H9 (cell line): ENCODE results near the gene STX8. TPM values are rescaled to one million over a fixed set of nuclear protein-coding genes. Genes with fewer than 3 reads are reported as not detected.

ENCODE experiments used
- DNase-seq: peaks from one replicate; pipeline ENCODE4 v3.0.0-alpha.2; 2017
- H2AFZ ChIP-seq: one replicate; pipeline ENCODE4 v1.6.1; 2013; ENCODE audit warnings: mild to moderate bottlenecking, low read length, control low read depth, moderate library complexity
- H2AK5ac ChIP-seq: 2 replicates; pipeline ENCODE4 v1.6.1; 2013; ENCODE audit warnings: low read length, control low read depth, mixed read lengths; ENCODE audit not compliant: insufficient read length
- H2BK120ac ChIP-seq: one replicate; pipeline ENCODE4 v1.6.1; 2013; ENCODE audit warnings: low read depth, mild to moderate bottlenecking, low read length, control low read depth, inconsistent platforms; ENCODE audit not compliant: poor library complexity, severe bottlenecking
- H2BK12ac ChIP-seq: 2 replicates; pipeline ENCODE4 v1.6.1; 2013; ENCODE audit warnings: low read length, control low read depth, mixed read lengths, low read depth; ENCODE audit not compliant: insufficient read length
- H2BK15ac ChIP-seq: 2 replicates; pipeline ENCODE4 v1.6.1; 2013; ENCODE audit warnings: low read depth, low read length, control low read depth
- H2BK20ac ChIP-seq: one replicate; pipeline ENCODE4 v1.6.1; 2013; ENCODE audit warnings: low read depth, mild to moderate bottlenecking, low read length, control low read depth, inconsistent platforms; ENCODE audit not compliant: poor library complexity, severe bottlenecking
- H2BK5ac ChIP-seq: 2 replicates; pipeline ENCODE4 v1.6.1; 2013; ENCODE audit warnings: low read length, control low read depth, mixed read lengths; ENCODE audit not compliant: insufficient read length
- H3K14ac ChIP-seq: 2 replicates; pipeline ENCODE4 v1.6.1; 2013; ENCODE audit warnings: low read length, control low read depth; ENCODE audit not compliant: insufficient read depth
- H3K18ac ChIP-seq: 2 replicates; pipeline ENCODE4 v1.6.1; 2013; ENCODE audit warnings: low read depth, mild to moderate bottlenecking, mixed read lengths, low read length, control low read depth; ENCODE audit not compliant: insufficient read length
- H3K23ac ChIP-seq: 2 replicates; pipeline ENCODE4 v1.6.1; 2013; ENCODE audit warnings: low read length, control low read depth, mixed read lengths, low read depth; ENCODE audit not compliant: insufficient read length
- H3K23me2 ChIP-seq: 2 replicates; pipeline ENCODE4 v1.6.1; 2013; ENCODE audit warnings: low read depth, mild to moderate bottlenecking, mixed read lengths, low read length, control low read depth; ENCODE audit not compliant: insufficient read length, poor library complexity, severe bottlenecking
- H3K27ac ChIP-seq: 2 replicates; pipeline ENCODE4 v1.5.1; 2013; ENCODE audit warnings: low read length, control low read depth, mixed read lengths, low read depth; ENCODE audit not compliant: insufficient read length
- H3K27me3 ChIP-seq: 2 replicates; pipeline ENCODE4 v1.6.1; 2013; ENCODE audit warnings: low read length, control low read depth, inconsistent platforms; ENCODE audit not compliant: insufficient read depth
- H3K4ac ChIP-seq: 2 replicates; pipeline ENCODE4 v1.6.1; 2013; ENCODE audit warnings: low read depth, mild to moderate bottlenecking, control low read depth, inconsistent platforms, low read length, moderate library complexity
- H3K4me1 ChIP-seq: 2 replicates; pipeline ENCODE4 v1.6.1; 2013; ENCODE audit warnings: low read length, control low read depth, inconsistent platforms; ENCODE audit not compliant: insufficient read depth
- H3K4me2 ChIP-seq: 2 replicates; pipeline ENCODE4 v1.6.1; 2013; ENCODE audit warnings: low read length, control low read depth, mixed read lengths; ENCODE audit not compliant: insufficient read length, insufficient read depth
- H3K56ac ChIP-seq: 2 replicates; pipeline ENCODE4 v1.6.1; 2013; ENCODE audit warnings: low read depth, mild to moderate bottlenecking, mixed read lengths, low read length, control low read depth; ENCODE audit not compliant: insufficient read length
- H3K79me1 ChIP-seq: 2 replicates; pipeline ENCODE4 v1.6.1; 2013; ENCODE audit warnings: low read depth, mild to moderate bottlenecking, moderate library complexity, low read length, control low read depth, inconsistent platforms; ENCODE audit not compliant: insufficient read depth, poor library complexity, severe bottlenecking
- H3K79me2 ChIP-seq: 2 replicates; pipeline ENCODE4 v1.6.1; 2013; ENCODE audit warnings: low read length, control low read depth, inconsistent platforms; ENCODE audit not compliant: insufficient read depth
- H3K9ac ChIP-seq: 2 replicates; pipeline ENCODE4 v1.6.1; 2013; ENCODE audit warnings: low read length, control low read depth, mixed read lengths; ENCODE audit not compliant: insufficient read length; ENCODE audit errors: extremely low read depth
- H3K9me3 ChIP-seq: one replicate; pipeline ENCODE4 v1.6.1; 2013; ENCODE audit warnings: low read depth, low read length, inconsistent platforms; ENCODE audit not compliant: control insufficient read depth
- H3T11ph ChIP-seq: one replicate; pipeline ENCODE4 v1.6.1; 2013; ENCODE audit warnings: mild to moderate bottlenecking, low read length, control low read depth, inconsistent platforms
- H4K20me1 ChIP-seq: one replicate; pipeline ENCODE4 v1.6.1; 2013; ENCODE audit not compliant: control insufficient read depth, insufficient read length, insufficient read depth
- H4K5ac ChIP-seq: 2 replicates; pipeline ENCODE4 v1.6.1; 2013; ENCODE audit warnings: low read depth, mild to moderate bottlenecking, mixed read lengths, low read length, control low read depth; ENCODE audit not compliant: insufficient read length
- H4K8ac ChIP-seq: replicated peaks from 2 replicates; pipeline ENCODE4 v1.6.1; 2013; ENCODE audit warnings: low read length, control low read depth, mixed read lengths, low read depth; ENCODE audit not compliant: insufficient read length
- H4K91ac ChIP-seq: 2 replicates; pipeline ENCODE4 v1.6.1; 2013; ENCODE audit warnings: low read depth, mild to moderate bottlenecking, moderate library complexity, mixed read lengths, low read length, control low read depth; ENCODE audit not compliant: insufficient read length
- H3K27ac Mint-ChIP-seq, 3 experiments: 2 replicates in 2 of 3; 3 replicates in 1 of 3; pipeline ENCODE4 v1.8.0; 2020 to 2021; ENCODE audit warnings: mixed read lengths in 3 of 3, mild to moderate bottlenecking in 1 of 3, moderate library complexity in 1 of 3
- H3K27me3 Mint-ChIP-seq: 2 replicates; pipeline ENCODE4 v1.8.0; 2021; ENCODE audit warnings: low read depth, mild to moderate bottlenecking, moderate library complexity, mixed read lengths
- H3K36me3 Mint-ChIP-seq, 3 experiments: 2 replicates in 2 of 3; 3 replicates in 1 of 3; pipeline ENCODE4 v1.8.0; 2020 to 2021; ENCODE audit warnings: low read depth in 3 of 3, mixed read lengths in 3 of 3; ENCODE audit not compliant: insufficient read depth in 1 of 3
- H3K4me1 Mint-ChIP-seq, 2 experiments: 2 replicates each; pipeline ENCODE4 v1.8.0; 2020; ENCODE audit warnings: mixed read lengths in 2 of 2
- H3K4me3 Mint-ChIP-seq, 2 experiments: 2 replicates in 1 of 2; 3 replicates in 1 of 2; pipeline ENCODE4 v1.8.0; 2020 to 2021; ENCODE audit warnings: mild to moderate bottlenecking in 2 of 2, mixed read lengths in 2 of 2, moderate library complexity in 1 of 2
- H3K9me3 Mint-ChIP-seq, 2 experiments: 2 replicates in 1 of 2; 3 replicates in 1 of 2; pipeline ENCODE4 v1.8.0; 2020; ENCODE audit warnings: mild to moderate bottlenecking in 2 of 2, mixed read lengths in 2 of 2, moderate library complexity in 1 of 2
- WGBS: extraction: QIAGEN DNeasy Blood & Tissue Kit; methylation state at CpG from one replicate; pipeline ENCODE4 v1.1.7; 2013; ENCODE audit warnings: missing lambda C conversion rate, low lambda C conversion rate, mixed read lengths; ENCODE audit not compliant: insufficient read length; ENCODE audit errors: extremely low coverage; 5-methylcytosine and 5-hydroxymethylcytosine counted together
- total RNA-seq: library from RNA; stranded (reverse); gene quantifications from 2 replicates; pipeline ENCODE4 v1.2.1, GENCODE V29; 2021
- TF ChIP-seq, protein P1 (sequence below): fragments of 200-600 bp; sonication (generic); conservative IDR thresholded peaks from 3 replicates; pipeline ENCODE4 v1.8.0; 2021; ENCODE audit warnings: antibody characterized with exemption, mild to moderate bottlenecking

STX8 gene
- total RNA-seq, 1 experiment from 2014 or later, result 55.1 TPM

DNA sequence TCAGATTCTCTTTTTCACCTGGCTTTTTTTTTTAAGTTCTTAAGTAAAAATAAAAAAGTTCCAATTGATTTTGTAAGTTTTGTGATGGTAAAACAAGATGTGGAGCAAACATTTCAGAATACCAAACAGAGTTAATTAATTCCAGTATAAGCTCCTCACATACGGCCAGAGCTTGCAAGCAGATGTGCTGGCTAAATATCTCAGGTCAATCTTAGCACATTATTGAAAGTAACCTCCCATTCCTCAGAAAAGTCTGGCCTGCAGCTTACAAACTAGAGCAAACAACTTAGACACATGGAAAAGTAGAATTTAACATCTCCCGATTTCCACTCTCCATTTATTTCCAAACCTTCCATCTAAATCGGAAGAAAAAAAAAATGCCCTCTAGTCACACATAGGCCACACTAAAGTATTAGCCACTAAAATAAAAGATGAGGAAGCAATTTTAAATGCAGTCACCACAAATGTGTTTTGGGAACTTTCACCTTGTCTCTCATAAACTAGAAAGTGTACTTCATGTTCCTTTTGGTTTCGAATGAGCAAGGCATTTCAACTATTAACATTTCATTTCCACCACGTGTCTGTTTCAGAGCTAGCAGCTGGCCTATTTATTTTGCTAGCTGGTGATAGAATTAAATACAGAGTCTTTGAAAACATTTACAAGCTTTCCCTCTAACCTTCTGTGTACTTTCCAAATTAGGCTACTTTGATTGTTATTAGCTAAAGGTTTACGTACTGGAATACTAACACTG is 143.3 kb downstream of the STX8 start:
- Histone ChIP-seq H2BK5ac (no peak overlapping the region), H2AFZ (no peak overlapping the region), H3K79me1 (no peaks in the 10 kb centered on the region), H2BK20ac (no peak overlapping the region), H4K8ac (no peak overlapping the region), H2AK5ac (no peak overlapping the region), H3K23me2 (no peaks in the 10 kb centered on the region), H3K9ac (no peak overlapping the region), H3K23ac (no peak overlapping the region), H3T11ph (no peak overlapping the region), H3K9me3 (no peaks in the 10 kb centered on the region), H3K18ac (no peak overlapping the region), H2BK12ac (no peak overlapping the region), H3K56ac (no peak overlapping the region), H4K20me1 (no peaks in the 10 kb centered on the region), H3K27me3 (no peaks in the 10 kb centered on the region), H4K5ac (no peak overlapping the region), H3K4ac (no peak overlapping the region), H2BK120ac (no peak overlapping the region), H4K91ac (no peak overlapping the region), H3K4me2 (no peak overlapping the region), H3K27ac (no peak overlapping the region), H2BK15ac (no peak overlapping the region), H3K79me2 (no peaks in the 10 kb centered on the region), H3K14ac (no peak overlapping the region), H3K4me1 (no peaks in the 10 kb centered on the region)
- WGBS, result no CpG with 5 or more reads among the region's 6 CpGs
- Mint-ChIP-seq H3K27ac (no peak overlapping the region), H3K4me1 (peaks cover 12 to 14% of the 10 kb centered on the region in 2 experiments), H3K9me3 (peaks cover 2 to 3% of the 10 kb centered on the region in 2 experiments; a peak in 2 of 5 replicates), H3K27me3 (no peaks in the 10 kb centered on the region), H3K36me3 (no peaks in the 10 kb centered on the region), H3K4me3 (no peak overlapping the region)
- TF ChIP-seq, protein P1, sequence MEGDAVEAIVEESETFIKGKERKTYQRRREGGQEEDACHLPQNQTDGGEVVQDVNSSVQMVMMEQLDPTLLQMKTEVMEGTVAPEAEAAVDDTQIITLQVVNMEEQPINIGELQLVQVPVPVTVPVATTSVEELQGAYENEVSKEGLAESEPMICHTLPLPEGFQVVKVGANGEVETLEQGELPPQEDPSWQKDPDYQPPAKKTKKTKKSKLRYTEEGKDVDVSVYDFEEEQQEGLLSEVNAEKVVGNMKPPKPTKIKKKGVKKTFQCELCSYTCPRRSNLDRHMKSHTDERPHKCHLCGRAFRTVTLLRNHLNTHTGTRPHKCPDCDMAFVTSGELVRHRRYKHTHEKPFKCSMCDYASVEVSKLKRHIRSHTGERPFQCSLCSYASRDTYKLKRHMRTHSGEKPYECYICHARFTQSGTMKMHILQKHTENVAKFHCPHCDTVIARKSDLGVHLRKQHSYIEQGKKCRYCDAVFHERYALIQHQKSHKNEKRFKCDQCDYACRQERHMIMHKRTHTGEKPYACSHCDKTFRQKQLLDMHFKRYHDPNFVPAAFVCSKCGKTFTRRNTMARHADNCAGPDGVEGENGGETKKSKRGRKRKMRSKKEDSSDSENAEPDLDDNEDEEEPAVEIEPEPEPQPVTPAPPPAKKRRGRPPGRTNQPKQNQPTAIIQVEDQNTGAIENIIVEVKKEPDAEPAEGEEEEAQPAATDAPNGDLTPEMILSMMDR, result no peak
- no peak for DNase-seq
